Gastroesophageal sphincter (tissue), 3 donors: ENCODE results near the gene ERF.

Experiments used
- CTCF ChIP-seq, 4 experiments: fragments of 200-600 bp in 2 of 4; fragments of 450-650 bp in 2 of 4; sonication (generic) in 1 of 4; IDR thresholded peaks; one replicate each; pipeline ENCODE4 v1.5.1; 2017 to 2019; ENCODE audit warnings: antibody characterized with exemption in 4 of 4, mild to moderate bottlenecking in 2 of 4, moderate library complexity in 2 of 4
- EP300 ChIP-seq: sonication (generic); formaldehyde crosslinking; IDR thresholded peaks from one replicate; pipeline ENCODE4 v1.6.1; 2017; ENCODE audit warnings: antibody characterized with exemption, mild to moderate bottlenecking
- POLR2A ChIP-seq, 2 donors: fragments of 450-650 bp; IDR thresholded peaks; one replicate each; pipeline ENCODE4 v1.6.1; 2017; ENCODE audit warnings: antibody characterized with exemption in 2 of 2, mild to moderate bottlenecking in 2 of 2, moderate library complexity in 1 of 2
- POLR2AphosphoS5 ChIP-seq: sonication (generic); formaldehyde crosslinking; IDR thresholded peaks from one replicate; pipeline ENCODE4 v1.6.1; 2017; ENCODE audit warnings: antibody characterized with exemption

- TF ChIP-seq POLR2A (IDR thresholded peaks at IDR 0.05), result no peak
- no peak for TF ChIP-seq CTCF (IDR thresholded peaks at IDR 0.05)
- TF ChIP-seq POLR2AphosphoS5, result no peak
- TF ChIP-seq EP300, result no peak
Measured at GRCh38 chr19:42246922-42247639, 7.8 kb downstream of the ERF start.
